GM23338 (cell line): ENCODE data around the gene FAM90A1. TPM values are rescaled to one million over a fixed set of nuclear protein-coding genes. Genes with fewer than 3 reads are reported as not detected.
"Not testable (repeated sequence)": the region's sequence is repeated elsewhere in the genome, so short reads cannot be mapped to it uniquely, and the experiment has no call there.

ENCODE experiments used
- ATAC-seq: fragments of 200-7000 bp; cut with Tn5 transposase; 3 replicates; pipeline ENCODE4 v1.9.1; 2020
- DNase-seq: peaks from one replicate; pipeline ENCODE4 v3.0.0-alpha.2; 2015; ENCODE audit warnings: low spot score
- H2AFZ ChIP-seq: fragments of 200-600 bp; sonication (generic); 2 replicates; pipeline ENCODE4 v1.8.0; 2016; ENCODE audit warnings: antibody characterized with exemption, mild to moderate bottlenecking, moderate library complexity
- H3F3A ChIP-seq: fragments of 200-600 bp; sonication (generic); replicated peaks from 2 replicates; pipeline ENCODE4 v1.8.0; 2017; ENCODE audit warnings: antibody characterized with exemption, mixed run types, low read depth
- H3K27ac ChIP-seq: fragments of 200-600 bp; sonication (generic); 2 replicates; pipeline ENCODE4 v1.6.1; 2016; ENCODE audit warnings: low read depth
- H3K27me3 ChIP-seq: fragments of 200-600 bp; sonication (generic); 2 replicates; pipeline ENCODE4 v1.8.0; 2016; ENCODE audit warnings: mild to moderate bottlenecking, mixed run types, moderate library complexity; ENCODE audit not compliant: insufficient read depth
- H3K36me3 ChIP-seq: fragments of 200-600 bp; sonication (generic); 2 replicates; pipeline ENCODE4 v1.8.0; 2016; ENCODE audit warnings: mild to moderate bottlenecking; ENCODE audit not compliant: insufficient read depth
- H3K4me1 ChIP-seq: fragments of 200-600 bp; sonication (generic); 2 replicates; pipeline ENCODE4 v1.8.0; 2016; ENCODE audit warnings: mild to moderate bottlenecking, moderate library complexity; ENCODE audit not compliant: insufficient read depth
- H3K4me2 ChIP-seq: fragments of 200-600 bp; sonication (generic); 2 replicates; pipeline ENCODE4 v1.7.1; 2017; ENCODE audit warnings: mixed run types
- H3K4me3 ChIP-seq: fragments of 200-600 bp; sonication (generic); 2 replicates; pipeline ENCODE4 v1.6.1; 2016; ENCODE audit warnings: mixed run types
- H3K79me2 ChIP-seq: fragments of 200-600 bp; sonication (generic); replicated peaks from 2 replicates; pipeline ENCODE4 v1.8.0; 2017; ENCODE audit warnings: mild to moderate bottlenecking; ENCODE audit not compliant: insufficient read depth
- H3K9me2 ChIP-seq: fragments of 200-600 bp; sonication (generic); 2 replicates; pipeline ENCODE4 v1.8.0; 2017; ENCODE audit not compliant: insufficient read depth
- H4K20me1 ChIP-seq: fragments of 200-600 bp; sonication (generic); replicated peaks from 2 replicates; pipeline ENCODE4 v1.8.0; 2017; ENCODE audit warnings: mild to moderate bottlenecking; ENCODE audit not compliant: insufficient read depth
- H3K27ac Mint-ChIP-seq: 2 replicates; pipeline ENCODE4 v1.8.0; 2020; ENCODE audit warnings: inconsistent platforms, mild to moderate bottlenecking, moderate library complexity, mixed read lengths
- H3K27me3 Mint-ChIP-seq: 3 replicates; pipeline ENCODE4 v1.8.0; 2022; ENCODE audit warnings: low read depth, mild to moderate bottlenecking, moderate library complexity, mixed read lengths, inconsistent platforms; ENCODE audit not compliant: insufficient read depth, poor library complexity
- H3K36me3 Mint-ChIP-seq: 3 replicates; pipeline ENCODE4 v1.8.0; 2021; ENCODE audit warnings: low read depth, mild to moderate bottlenecking, inconsistent platforms, moderate library complexity, mixed read lengths
- H3K4me1 Mint-ChIP-seq: 3 replicates; pipeline ENCODE4 v1.8.0; 2020; ENCODE audit warnings: mild to moderate bottlenecking, inconsistent platforms, mixed read lengths
- H3K4me3 Mint-ChIP-seq: 3 replicates; pipeline ENCODE4 v1.8.0; 2021; ENCODE audit warnings: moderate library complexity, mild to moderate bottlenecking, inconsistent platforms, mixed read lengths
- H3K9me3 Mint-ChIP-seq: 3 replicates; pipeline ENCODE4 v1.8.0; 2020; ENCODE audit warnings: moderate library complexity, mild to moderate bottlenecking, inconsistent platforms, mixed read lengths
- polyA plus RNA-seq: library from polyadenylated mRNA; unstranded; fragments of >200 nt; fragmentation: Nextera tagmentation; extraction: Ambion mirVana; gene quantifications from 2 replicates; pipeline ENCODE4 v1.2.1, GENCODE V29; 2016
- total RNA-seq: library from RNA; depleted of rRNA; stranded (reverse); fragments of >200 nt; shearing (Covaris generic); gene quantifications from 2 replicates; pipeline ENCODE4 v1.2.3, GENCODE V29; 2014

Gene FAM90A1
- total and polyA plus RNA-seq, 2 experiments from 2014 or later, result 0.14 TPM; not detected in 1

DNA sequence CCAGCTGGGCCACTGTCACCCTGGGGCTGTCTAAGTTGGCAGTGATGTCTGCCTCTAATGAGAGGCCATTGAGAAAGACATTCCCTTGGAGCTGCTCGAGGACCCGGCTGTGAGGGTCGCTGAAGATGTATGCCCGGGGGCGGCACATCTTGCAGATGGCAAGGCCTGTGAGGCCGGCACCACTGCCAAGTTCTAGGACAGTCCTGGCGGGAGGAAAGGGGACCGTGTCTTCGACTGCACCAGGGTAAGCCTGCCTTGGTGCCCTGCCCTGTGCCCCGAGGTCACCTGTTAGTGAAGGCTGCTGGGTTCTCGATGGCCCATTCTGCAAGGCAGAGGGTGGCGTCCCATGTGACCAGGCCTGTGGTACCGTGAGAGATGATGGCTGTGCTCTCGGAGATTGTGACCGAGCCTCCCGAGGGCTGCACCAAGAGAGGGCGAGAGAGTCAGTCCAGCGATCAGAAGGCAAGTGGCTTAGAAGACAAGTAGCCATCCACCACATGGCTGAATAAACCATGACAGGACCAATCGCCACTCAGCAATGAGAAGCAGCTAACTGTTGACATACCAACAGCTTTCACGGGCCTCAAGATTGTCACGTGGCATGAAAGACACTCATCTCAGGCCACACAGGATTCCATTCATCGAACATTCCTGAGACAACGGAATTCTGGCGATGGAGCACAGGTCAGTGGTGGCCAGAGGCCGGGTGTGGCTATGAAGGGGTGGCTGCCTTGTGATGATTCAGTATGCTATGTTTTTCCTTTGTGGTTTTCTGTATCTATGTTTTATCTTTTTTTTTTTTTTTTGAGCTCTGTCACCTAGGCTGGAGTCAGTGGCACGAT, 8.1 kb upstream of the FAM90A1 start:
- peaks cover 15% of the 10 kb centered on the region for H3K27me3 Mint-ChIP-seq
- H3K4me1 ChIP-seq, H2AFZ ChIP-seq, H3K4me3 ChIP-seq, H3K27ac ChIP-seq, H4K20me1 ChIP-seq, ATAC-seq, H3K27ac Mint-ChIP-seq, H3K79me2 ChIP-seq, H3K36me3 ChIP-seq, H3K9me3 Mint-ChIP-seq, H3K4me2 ChIP-seq, H3K9me2 ChIP-seq, DNase-seq, H3K36me3 Mint-ChIP-seq, H3K27me3 ChIP-seq, H3K4me3 Mint-ChIP-seq, H3F3A ChIP-seq: not testable (repeated sequence)
- peaks cover 13% of the 10 kb centered on the region for H3K4me1 Mint-ChIP-seq

DNA sequence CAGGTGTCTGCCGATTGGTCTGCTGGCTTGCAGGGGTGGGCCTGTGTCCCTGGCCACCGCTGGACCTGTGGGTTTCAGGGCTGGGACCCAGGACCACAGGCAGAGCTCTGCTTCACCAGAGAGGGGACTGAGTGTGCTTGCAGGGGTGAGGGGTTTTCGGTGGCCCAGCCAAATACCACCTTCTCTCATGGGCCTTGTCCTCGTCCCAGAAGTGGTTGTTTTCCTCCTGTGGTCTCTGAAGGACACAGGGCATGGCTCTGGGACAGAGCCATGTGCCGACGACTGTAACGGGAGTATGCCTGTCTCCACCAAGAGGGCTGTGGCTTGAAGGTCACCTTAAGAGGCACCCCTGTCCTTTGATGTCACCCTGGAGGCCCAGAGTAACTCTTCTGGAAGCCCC, 7.3 kb upstream of the FAM90A1 start:
- not testable (repeated sequence) for H3K27ac Mint-ChIP-seq, H3K9me3 Mint-ChIP-seq, H3K36me3 Mint-ChIP-seq, H3K4me3 ChIP-seq, H4K20me1 ChIP-seq, H3K27me3 ChIP-seq, DNase-seq, H3F3A ChIP-seq, H3K79me2 ChIP-seq, H3K27ac ChIP-seq, H3K4me2 ChIP-seq, H3K4me1 ChIP-seq, H3K4me3 Mint-ChIP-seq, H3K36me3 ChIP-seq, H3K9me2 ChIP-seq, H2AFZ ChIP-seq, ATAC-seq
- peaks cover 10% of the 10 kb centered on the region for H3K4me1 Mint-ChIP-seq
- H3K27me3 Mint-ChIP-seq, result peaks cover 15% of the 10 kb centered on the region

DNA sequence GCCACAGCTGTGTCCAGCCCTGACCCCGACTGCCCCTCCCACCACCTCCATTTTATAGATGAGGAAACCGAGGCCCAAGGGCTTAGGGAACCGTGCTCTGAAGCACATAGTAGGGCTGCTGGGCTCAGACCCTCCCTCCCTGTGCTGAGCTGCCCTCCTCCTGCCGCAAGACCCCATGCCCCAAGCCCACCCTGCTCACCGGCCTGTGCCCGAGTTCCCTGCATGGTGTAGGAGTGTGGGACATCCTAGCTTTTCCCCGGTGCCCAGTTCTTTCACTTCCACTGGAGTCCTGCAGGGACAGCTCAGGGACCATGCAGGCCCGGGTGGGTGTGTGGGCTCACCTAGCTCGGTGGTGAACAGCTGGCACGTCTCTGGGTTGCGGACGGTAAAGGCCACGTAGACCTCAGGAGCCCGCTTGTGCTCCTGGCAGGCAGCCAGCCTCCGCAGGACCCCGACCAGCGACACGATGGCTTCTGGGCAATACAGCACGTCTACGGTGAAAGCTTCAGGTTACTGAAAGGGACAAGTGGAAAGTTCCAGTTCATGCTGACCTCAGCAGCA, 6.6 kb upstream of the FAM90A1 start:
- peaks cover 10% of the 10 kb centered on the region for H3K4me1 Mint-ChIP-seq
- ATAC-seq, H3K4me3 Mint-ChIP-seq: not testable (repeated sequence)

DNA sequence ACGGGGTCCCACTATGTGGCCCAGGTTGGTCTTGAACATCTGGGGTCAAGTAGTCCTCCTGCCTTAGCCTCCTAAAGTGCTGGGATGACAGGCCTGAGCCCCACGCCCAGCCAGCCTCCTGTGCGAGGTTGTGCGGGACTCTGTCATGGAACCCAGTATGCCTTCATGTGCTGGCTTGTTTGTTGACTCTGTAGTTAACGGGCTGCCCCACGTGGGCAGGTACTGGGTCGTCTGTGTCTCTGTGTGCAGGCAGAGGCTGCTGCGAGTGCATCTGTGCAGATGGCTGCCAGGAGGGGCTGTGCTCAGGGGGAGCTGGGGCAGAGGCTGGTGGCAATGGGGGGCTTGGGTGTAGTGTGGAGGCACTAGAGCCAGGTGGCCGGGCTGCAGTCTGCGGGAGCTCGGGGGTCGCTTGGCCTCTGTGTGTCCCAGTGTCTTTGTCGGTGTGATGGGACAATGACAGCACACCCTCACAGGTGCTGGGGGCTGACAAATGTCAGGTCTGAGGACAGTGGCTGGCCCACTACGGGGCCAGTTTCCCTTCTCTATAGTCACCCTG, 6.0 kb upstream of the FAM90A1 start:
- H3K9me3 Mint-ChIP-seq, H4K20me1 ChIP-seq, H3K4me1 ChIP-seq, H3K4me2 ChIP-seq, ATAC-seq, H3K27ac Mint-ChIP-seq, H3K4me3 ChIP-seq, H3F3A ChIP-seq, H2AFZ ChIP-seq, H3K36me3 ChIP-seq, H3K36me3 Mint-ChIP-seq, H3K4me3 Mint-ChIP-seq, H3K79me2 ChIP-seq, H3K27me3 ChIP-seq, H3K27ac ChIP-seq, DNase-seq, H3K9me2 ChIP-seq: not testable (repeated sequence)
- Mint-ChIP-seq H3K27me3 (peaks cover 10% of the 10 kb centered on the region), H3K4me1 (peaks cover 10% of the 10 kb centered on the region)

More for the DNA sequence above, 6.6 kb upstream of the FAM90A1 start:
- H3K9me2 ChIP-seq, H2AFZ ChIP-seq, H4K20me1 ChIP-seq, H3K9me3 Mint-ChIP-seq, H3K4me1 ChIP-seq, H3K79me2 ChIP-seq, H3K27ac Mint-ChIP-seq, DNase-seq, H3K27ac ChIP-seq, H3K4me3 ChIP-seq, H3K27me3 ChIP-seq, H3K36me3 ChIP-seq, H3F3A ChIP-seq, H3K4me2 ChIP-seq, H3K36me3 Mint-ChIP-seq: not testable (repeated sequence)
- H3K27me3 Mint-ChIP-seq, result peaks cover 13% of the 10 kb centered on the region
